ENCODE results near the gene SLC35E2B.
"Not testable (repeated sequence)": the region's sequence is repeated elsewhere in the genome, so short reads cannot be mapped to it uniquely, and the experiment has no call there.

Gene SLC35E2B

DNA sequence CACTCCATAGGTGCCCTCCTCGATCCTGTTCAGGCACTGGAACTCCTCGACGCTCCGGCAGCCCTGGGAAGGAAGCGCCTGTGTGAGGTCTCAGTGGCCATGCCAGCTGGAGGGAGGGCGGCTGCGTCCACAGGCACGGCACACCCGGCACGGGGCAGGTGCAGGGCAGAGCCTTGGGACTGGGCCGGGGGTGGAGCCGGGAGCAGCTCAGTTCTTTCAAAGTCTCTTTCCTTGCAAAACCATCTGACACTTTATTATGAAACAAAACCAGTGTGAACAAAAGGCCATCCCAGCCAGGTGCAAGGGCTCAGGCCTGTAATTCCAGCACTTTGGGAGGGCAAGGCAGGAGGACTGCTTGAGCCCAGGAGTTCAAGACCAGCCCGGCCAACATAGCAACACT, 54.1 kb downstream of the SLC35E2B start:
- H3K9me3 ChIP-seq, H3K9ac ChIP-seq, H3K4me2 ChIP-seq, H3K4me3 ChIP-seq, H4K20me1 ChIP-seq, H3K27me3 ChIP-seq, H3K4me1 ChIP-seq, H3K27ac ChIP-seq: not testable (repeated sequence)
- H3K36me3 ChIP-seq = peaks cover 35% of the 10 kb centered on the region

DNA sequence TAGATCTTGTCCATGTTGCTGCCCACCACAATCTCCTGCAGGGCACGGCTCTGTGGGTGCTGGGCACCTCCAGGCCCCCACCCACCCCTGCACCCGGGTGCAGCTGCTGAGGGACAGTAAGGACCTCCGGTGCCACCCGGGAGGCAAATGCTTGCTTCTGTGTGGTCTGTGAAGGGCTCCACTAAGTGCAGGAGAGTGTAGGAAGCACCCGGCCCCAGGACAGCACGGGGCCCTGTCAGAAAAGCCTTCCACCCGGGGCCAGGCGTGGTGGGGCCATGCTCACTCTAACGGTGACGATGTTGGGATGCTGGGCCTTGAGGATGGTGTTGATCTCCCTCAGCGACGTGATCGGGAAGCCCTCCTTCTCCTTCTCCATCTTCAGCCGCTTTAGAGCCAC, 55.1 kb downstream of the SLC35E2B start:
- H3K4me1 ChIP-seq, H3K9ac ChIP-seq, H3K4me2 ChIP-seq, H3K4me3 ChIP-seq, H3K27ac ChIP-seq, H3K27me3 ChIP-seq, H3K9me3 ChIP-seq, H4K20me1 ChIP-seq: not testable (repeated sequence)
- H3K36me3 ChIP-seq = peaks cover 35% of the 10 kb centered on the region

DNA sequence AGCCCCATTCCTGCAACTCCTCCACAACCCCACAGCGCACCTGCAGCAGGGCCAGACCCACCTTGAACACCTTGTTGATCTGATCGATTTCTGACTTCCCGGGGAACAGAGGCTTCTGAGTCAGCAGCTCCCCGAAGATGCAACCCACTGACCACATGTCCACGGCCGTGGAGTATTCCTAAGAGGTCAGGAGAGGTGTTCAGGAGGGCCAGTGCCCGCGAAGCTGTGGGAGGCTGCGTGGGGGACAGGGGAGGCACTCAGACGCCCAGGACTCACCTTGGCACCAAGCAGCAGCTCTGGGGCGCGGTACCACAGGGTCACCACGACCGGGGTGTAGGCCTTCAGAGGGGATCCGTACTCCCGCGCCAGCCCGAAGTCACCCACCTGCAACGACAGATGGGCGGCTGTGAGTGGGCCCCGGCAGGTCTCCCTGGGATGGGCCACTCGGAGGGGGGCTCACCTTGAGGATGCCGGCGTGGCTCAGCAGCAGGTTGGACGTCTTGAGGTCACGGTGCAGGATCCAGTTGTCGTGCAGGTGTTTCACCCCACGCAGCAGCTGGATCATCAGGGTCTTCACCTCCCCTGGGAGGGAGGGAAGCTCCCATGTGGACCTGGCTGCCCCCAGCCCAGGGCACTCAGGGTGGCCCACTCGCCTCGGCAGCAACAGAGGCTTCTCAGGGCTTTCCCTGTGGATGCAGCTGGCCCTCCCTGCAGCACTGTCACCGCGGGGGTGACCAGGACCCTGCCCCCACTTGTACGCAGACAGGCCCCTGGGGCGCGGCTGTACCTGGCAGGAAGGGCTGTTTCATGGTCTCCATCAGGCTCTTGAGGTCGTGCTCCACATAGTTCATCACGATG, 55.7 kb downstream of the SLC35E2B start:
- H3K27me3 ChIP-seq, H3K27ac ChIP-seq, H3K4me2 ChIP-seq, H3K4me3 ChIP-seq, H3K4me1 ChIP-seq, H3K9me3 ChIP-seq, H3K9ac ChIP-seq, H4K20me1 ChIP-seq: not testable (repeated sequence)
- H3K36me3 ChIP-seq = peaks cover 35% of the 10 kb centered on the region

DNA sequence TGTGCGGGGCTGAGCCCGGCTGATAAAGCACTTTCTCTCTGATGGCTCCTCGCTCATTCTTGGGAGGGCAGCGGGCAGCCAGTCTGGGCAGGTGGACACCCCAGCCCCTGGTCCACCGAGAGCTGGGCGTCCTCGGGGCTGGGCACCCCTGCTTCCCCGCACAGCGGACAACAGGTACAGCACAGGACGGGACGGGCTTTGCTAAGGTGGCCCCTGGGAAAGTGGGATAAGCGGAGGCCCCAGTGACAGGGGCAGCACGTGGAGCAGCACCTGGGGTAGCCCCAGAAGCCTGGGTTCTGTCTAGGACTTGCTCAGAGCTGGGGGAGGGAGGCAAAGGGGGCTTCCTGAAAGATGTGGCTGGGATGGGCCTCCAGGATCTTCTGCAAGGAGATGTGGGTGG, 58.0 kb downstream of the SLC35E2B start:
- not testable (repeated sequence) for H3K27ac ChIP-seq, H3K9me3 ChIP-seq, H3K4me2 ChIP-seq

DNA sequence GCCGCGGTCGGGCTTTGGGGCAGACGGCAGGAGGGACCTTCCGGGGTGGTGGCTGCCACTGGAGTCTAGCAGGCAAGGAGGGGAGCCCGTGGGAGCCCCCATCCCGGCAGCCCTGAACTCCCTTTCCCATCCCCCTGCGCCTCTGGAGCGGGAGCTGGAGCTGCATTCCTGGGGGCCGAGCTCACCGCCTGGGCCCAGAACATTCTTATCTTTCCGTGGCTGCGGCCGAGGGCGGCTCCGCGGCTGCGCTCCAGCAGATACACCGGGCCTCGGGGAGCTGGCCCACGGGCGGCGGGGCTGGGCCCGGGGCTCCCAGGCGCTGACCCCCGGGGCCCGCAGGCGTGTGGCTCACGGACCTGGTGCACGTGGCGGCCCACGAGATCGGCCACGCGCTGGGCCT, 59.2 kb downstream of the SLC35E2B start:
- H3K9me3 ChIP-seq, H3K9ac ChIP-seq, H3K4me2 ChIP-seq, H4K20me1 ChIP-seq, H3K27ac ChIP-seq, H3K4me3 ChIP-seq: not testable (repeated sequence)
- H3K4me1 ChIP-seq = peaks cover 30% of the 10 kb centered on the region
- H3K27me3 ChIP-seq = peaks cover 20% of the 10 kb centered on the region
- H3K36me3 ChIP-seq = peaks cover 19% of the 10 kb centered on the region

More for the DNA sequence above, 58.0 kb downstream of the SLC35E2B start:
- not testable (repeated sequence) for H4K20me1 ChIP-seq, H3K4me3 ChIP-seq, H3K9ac ChIP-seq
- H3K27me3 ChIP-seq = peaks cover 20% of the 10 kb centered on the region
- peaks cover 20% of the 10 kb centered on the region for H3K4me1 ChIP-seq
- H3K36me3 ChIP-seq = peaks cover 30% of the 10 kb centered on the region

DNA sequence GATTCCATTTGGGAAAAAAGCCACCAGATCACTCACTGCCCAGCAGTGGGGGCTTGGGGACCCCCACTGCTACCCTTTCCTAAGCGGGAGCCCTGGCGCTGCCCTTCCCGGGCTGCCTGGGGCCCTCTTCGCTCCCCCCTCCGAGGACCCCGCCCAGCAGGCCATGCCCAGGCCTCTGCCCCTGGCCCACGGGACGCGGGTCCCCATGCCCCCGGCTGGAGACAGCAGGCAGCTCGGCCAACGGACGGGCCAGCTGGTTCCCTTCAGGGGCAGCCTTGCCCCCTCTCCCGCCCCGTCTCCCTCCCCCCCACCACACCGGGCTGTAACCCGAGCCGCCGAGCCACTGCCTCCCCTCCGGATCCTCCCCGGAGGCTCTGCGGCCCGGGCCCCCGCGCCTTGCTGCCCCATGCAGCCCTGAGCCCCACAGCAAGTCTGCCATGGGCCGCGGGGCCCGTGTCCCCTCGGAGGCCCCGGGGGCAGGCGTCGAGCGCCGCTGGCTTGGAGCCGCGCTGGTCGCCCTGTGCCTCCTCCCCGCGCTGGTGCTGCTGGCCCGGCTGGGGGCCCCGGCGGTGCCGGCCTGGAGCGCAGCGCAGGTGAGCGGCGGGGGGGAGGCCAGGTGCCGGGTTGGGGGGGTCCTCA, 60.7 kb downstream of the SLC35E2B start, which contains the start of gene MMP23B:
TSS of gene MMP23B (plus strand) at position 392 of the 639 bp plus-strand sequence. CDS start at position 438, 46 bp downstream.
- peak within 1 kb of the TSS; percentile 98 for H3K4me2 ChIP-seq
- H4K20me1 ChIP-seq = peaks cover 7% of the 10 kb centered on the region
- H3K27me3 ChIP-seq = peaks cover 20% of the 10 kb centered on the region
- no peak for TF ChIP-seq Cebpa-rat (IDR thresholded peaks at IDR 0.05)
- H3K9ac ChIP-seq = no peak within 1 kb of the TSS
- no peak within 1 kb of the TSS for H3K27ac ChIP-seq
- peaks cover 37% of the 10 kb centered on the region for H3K4me1 ChIP-seq
- H3K36me3 ChIP-seq = peaks cover 12% of the 10 kb centered on the region
- peak within 1 kb of the TSS; percentile 66 for H3K4me3 ChIP-seq
- no peaks in the 10 kb centered on the region for H3K9me3 ChIP-seq

DNA sequence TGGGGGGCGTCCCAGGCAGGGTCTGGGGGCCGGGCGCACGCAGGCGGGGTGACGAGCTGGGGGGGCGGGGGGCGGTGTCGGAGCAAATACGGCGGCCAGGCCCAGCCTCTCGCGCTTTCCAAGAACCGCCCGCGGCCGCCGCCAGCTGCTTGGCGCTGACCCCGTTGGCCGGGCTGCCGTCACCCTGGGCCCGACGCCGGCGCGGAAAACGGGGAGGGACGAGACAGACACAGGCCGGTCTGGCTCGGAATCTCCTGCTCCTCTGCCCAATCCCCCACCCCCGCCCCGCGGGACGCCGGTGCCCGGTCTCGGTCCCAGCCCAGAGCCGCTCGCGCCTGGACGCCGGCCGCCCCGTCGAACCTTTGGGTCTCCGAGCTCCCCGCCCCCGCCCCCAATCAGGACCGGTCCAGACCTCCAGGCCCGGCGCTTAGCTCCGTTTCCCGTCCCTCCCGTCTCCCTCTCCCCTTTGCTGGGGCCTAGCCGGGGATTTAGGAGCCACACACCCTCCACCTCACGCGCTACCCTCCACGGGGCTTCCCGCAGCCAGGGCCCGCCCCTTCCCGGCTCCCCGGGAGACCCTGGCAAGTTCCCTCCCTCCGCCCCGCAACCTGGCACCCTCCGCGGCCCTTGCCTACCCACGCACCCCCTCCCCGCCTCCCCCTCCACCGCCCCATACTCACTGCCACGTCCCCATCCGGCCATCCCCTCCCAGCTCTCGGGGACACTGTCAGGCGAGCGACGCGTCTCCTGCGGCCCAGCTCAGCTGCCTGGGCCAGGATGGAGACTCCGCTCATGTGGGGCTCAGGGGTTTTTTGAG, 61.4 kb downstream of the SLC35E2B start:
- Histone ChIP-seq H3K27ac (peak overlapping the region; percentile 83), H3K9ac (peak overlapping the region; percentile 79), H3K36me3 (peaks cover 4% of the 10 kb centered on the region; the same call in 1 of the 2 replicates), H4K20me1 (peaks cover 7% of the 10 kb centered on the region), H3K4me1 (peaks cover 37% of the 10 kb centered on the region), H3K4me2 (peak overlapping the region; percentile 98), H3K9me3 (no peaks in the 10 kb centered on the region), H3K27me3 (peaks cover 20% of the 10 kb centered on the region), H3K4me3 (peak overlapping the region; percentile 66)
- TF ChIP-seq Cebpa-rat (IDR thresholded peaks at IDR 0.05) = no peak

DNA sequence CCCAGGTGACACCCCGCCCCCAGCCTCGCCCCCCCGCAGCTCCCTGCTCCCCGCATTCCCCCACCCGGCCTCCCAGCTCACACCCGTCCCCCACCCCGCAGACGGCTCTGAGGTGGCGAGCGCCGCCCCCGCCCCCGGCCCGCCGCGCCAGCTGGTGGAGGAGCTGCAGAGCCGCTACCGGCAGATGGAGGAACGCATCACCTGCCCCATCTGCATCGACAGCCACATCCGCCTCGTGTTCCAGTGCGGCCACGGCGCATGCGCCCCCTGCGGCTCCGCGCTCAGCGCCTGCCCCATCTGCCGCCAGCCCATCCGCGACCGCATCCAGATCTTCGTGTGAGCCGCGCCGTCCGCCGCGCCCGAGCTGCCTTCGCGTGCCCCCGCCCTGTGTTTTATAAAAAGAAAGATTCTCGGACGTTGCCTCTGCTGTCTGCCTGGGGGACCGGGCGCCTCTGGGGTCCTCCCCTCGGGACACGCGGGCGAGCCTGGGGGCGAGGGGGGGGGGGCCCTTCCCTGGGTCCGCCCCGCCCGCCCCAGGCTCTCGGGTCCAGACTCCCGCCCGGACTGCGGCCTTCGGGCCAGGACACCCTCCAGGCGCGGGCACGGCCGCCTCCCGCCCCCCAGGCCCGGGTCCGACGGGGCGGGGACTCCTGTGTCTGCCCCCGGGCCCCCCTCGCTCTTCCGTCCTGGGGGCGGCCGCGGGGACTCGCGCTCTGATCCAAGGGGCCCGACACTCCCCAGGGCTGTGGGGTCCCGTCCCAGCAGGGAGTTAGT, 62.2 kb downstream of the SLC35E2B start:
- no peak for TF ChIP-seq Cebpa-rat (IDR thresholded peaks at IDR 0.05)
- Histone ChIP-seq H4K20me1 (peaks cover 7% of the 10 kb centered on the region), H3K27ac (peak overlapping the region; percentile 83), H3K4me3 (peak overlapping the region; percentile 66), H3K9ac (peak overlapping the region; percentile 79), H3K4me2 (peak overlapping the region; percentile 98), H3K27me3 (peaks cover 20% of the 10 kb centered on the region), H3K4me1 (peaks cover 37% of the 10 kb centered on the region), H3K9me3 (no peaks in the 10 kb centered on the region), H3K36me3 (peaks cover 4% of the 10 kb centered on the region; the same call in 1 of the 2 replicates)

DNA sequence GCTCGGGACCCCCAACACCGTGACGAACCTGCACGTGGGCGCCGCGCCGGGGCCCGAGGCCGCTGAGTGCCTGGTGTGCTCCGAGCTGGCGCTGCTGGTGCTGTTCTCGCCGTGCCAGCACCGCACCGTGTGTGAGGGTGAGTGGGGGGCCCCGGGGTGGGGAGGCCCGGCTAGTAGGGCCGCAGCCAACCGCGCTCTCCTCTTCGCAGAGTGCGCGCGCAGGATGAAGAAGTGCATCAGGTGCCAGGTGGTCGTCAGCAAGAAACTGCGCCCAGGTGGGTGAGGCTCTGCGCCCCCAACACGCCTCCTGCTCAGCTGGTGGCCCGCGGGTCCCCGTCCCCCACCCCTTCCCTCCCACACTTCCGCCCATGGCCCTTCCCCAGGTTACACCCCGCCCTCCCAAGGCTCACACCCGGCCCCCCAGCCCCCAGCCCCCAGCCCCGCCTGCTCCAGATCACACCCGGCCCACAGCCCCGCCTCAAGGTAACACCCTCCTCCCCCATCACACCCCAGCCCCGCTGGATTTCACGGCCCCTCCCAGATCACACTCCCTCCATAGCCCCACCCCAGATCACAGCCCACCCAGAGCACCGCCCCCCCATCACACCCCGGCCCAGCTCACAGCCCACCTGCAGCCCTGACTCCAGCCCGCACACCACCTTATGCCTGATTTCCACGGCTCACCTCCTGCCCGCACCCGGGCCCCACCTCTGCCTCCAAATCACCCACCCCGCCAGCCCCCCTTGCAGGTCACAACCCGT, 63.0 kb downstream of the SLC35E2B start:
- H3K4me3 ChIP-seq = peak overlapping the region; percentile 76
- no peaks in the 10 kb centered on the region for H3K9me3 ChIP-seq
- peak overlapping the region; percentile 93 for H3K27ac ChIP-seq
- peak overlapping the region; percentile 84 for H3K9ac ChIP-seq
- peaks cover 37% of the 10 kb centered on the region for H3K4me1 ChIP-seq
- TF ChIP-seq Cebpa-rat (IDR thresholded peaks at IDR 0.05) = no peak
- H3K36me3 ChIP-seq = peaks cover 4% of the 10 kb centered on the region; the same call in 1 of the 2 replicates
- peaks cover 10% of the 10 kb centered on the region for H4K20me1 ChIP-seq
- peak overlapping the region; percentile 98 for H3K4me2 ChIP-seq
- H3K27me3 ChIP-seq = peaks cover 20% of the 10 kb centered on the region
